Neutrophil (primary cell): ENCODE data around the gene IGSF5.

ENCODE experiments used
- H3K27ac ChIP-seq: fragments of 200-600 bp; sonication (generic); 2 replicates; pipeline ENCODE4 v1.5.1; 2016; ENCODE audit warnings: mild to moderate bottlenecking, moderate library complexity
- H3K27me3 ChIP-seq: fragments of 200-600 bp; sonication (generic); 2 replicates; pipeline ENCODE4 v1.6.0; 2016; ENCODE audit warnings: mild to moderate bottlenecking
- H3K36me3 ChIP-seq: fragments of 200-600 bp; sonication (generic); 2 replicates; pipeline ENCODE4 v1.5.1; 2017
- H3K4me1 ChIP-seq, 2 experiments: fragments of 200-600 bp in 1 of 2; sonication (generic) in 1 of 2; 1 replicate in 1 of 2; 2 replicates in 1 of 2; pipeline versions ENCODE4 v1.5.1 to v1.6.1; 2013 to 2016; ENCODE audit warnings: low read depth in 1 of 2, low read length in 1 of 2, mild to moderate bottlenecking in 1 of 2, moderate library complexity in 1 of 2; ENCODE audit not compliant: control insufficient read depth in 1 of 2, insufficient read depth in 1 of 2
- H3K4me3 ChIP-seq, 2 experiments: fragments of 200-600 bp in 1 of 2; sonication (generic) in 1 of 2; 1 replicate in 1 of 2; 2 replicates in 1 of 2; pipeline ENCODE4 v1.5.1; 2013 to 2016; ENCODE audit warnings: low read depth in 1 of 2, low read length in 1 of 2, mild to moderate bottlenecking in 1 of 2, moderate library complexity in 1 of 2
- H3K9me3 ChIP-seq: fragments of 200-600 bp; sonication (generic); 2 replicates; pipeline ENCODE4 v1.5.1; 2016
- TF ChIP-seq, protein P1 (sequence below): fragments of 200-600 bp; sonication (generic); IDR thresholded peaks from 2 replicates; pipeline ENCODE4 v1.5.1; 2016; ENCODE audit warnings: antibody characterized with exemption

Gene IGSF5

GRCh38 chr21:39707316-39707715, 37.7 kb upstream of the IGSF5 start:
- no peak overlapping the region for H3K27ac ChIP-seq
- TF ChIP-seq, protein P1, sequence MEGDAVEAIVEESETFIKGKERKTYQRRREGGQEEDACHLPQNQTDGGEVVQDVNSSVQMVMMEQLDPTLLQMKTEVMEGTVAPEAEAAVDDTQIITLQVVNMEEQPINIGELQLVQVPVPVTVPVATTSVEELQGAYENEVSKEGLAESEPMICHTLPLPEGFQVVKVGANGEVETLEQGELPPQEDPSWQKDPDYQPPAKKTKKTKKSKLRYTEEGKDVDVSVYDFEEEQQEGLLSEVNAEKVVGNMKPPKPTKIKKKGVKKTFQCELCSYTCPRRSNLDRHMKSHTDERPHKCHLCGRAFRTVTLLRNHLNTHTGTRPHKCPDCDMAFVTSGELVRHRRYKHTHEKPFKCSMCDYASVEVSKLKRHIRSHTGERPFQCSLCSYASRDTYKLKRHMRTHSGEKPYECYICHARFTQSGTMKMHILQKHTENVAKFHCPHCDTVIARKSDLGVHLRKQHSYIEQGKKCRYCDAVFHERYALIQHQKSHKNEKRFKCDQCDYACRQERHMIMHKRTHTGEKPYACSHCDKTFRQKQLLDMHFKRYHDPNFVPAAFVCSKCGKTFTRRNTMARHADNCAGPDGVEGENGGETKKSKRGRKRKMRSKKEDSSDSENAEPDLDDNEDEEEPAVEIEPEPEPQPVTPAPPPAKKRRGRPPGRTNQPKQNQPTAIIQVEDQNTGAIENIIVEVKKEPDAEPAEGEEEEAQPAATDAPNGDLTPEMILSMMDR: no peak
- no peaks in the 10 kb centered on the region for H3K4me1 ChIP-seq
- no peak overlapping the region for H3K4me3 ChIP-seq
- no peaks in the 10 kb centered on the region for H3K27me3 ChIP-seq
- H3K9me3 ChIP-seq: no peaks in the 10 kb centered on the region
- no peaks in the 10 kb centered on the region for H3K36me3 ChIP-seq

GRCh38 chr21:39710866-39711265, 34.1 kb upstream of the IGSF5 start:
- Histone ChIP-seq H3K36me3 (no peaks in the 10 kb centered on the region), H3K27me3 (no peaks in the 10 kb centered on the region), H3K4me3 (no peak overlapping the region), H3K4me1 (no peaks in the 10 kb centered on the region), H3K9me3 (no peaks in the 10 kb centered on the region), H3K27ac (no peak overlapping the region)
- TF ChIP-seq, protein P1: no peak

GRCh38 chr21:39712273-39712672, 32.7 kb upstream of the IGSF5 start:
- TF ChIP-seq, protein P1: no peak
- Histone ChIP-seq H3K4me1 (no peaks in the 10 kb centered on the region), H3K36me3 (no peaks in the 10 kb centered on the region), H3K27me3 (no peaks in the 10 kb centered on the region), H3K9me3 (no peaks in the 10 kb centered on the region), H3K4me3 (no peak overlapping the region), H3K27ac (no peak overlapping the region)

DNA sequence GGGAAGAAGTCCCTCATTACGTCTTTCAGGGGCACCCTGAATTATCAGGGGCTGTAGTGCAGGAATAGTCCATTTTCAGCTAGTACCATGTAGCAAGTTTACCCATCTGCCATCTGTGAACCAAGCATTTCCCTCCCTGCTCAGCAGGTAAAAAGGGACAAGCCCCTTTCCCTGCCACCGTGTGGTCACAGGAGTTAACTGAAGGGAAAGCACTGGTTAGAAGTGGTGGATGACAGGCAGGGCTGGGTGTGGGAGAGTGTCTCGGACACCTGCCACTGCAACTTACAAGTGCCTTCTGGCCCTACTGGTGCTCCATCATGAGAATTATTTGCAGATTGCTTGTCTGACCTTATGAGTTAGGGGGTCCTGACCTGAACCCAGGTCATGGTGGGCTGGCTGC, 32.0 kb upstream of the IGSF5 start:
- Histone ChIP-seq H3K36me3 (no peaks in the 10 kb centered on the region), H3K9me3 (no peaks in the 10 kb centered on the region), H3K27ac (no peak overlapping the region), H3K4me1 (no peaks in the 10 kb centered on the region), H3K4me3 (no peak overlapping the region), H3K27me3 (no peaks in the 10 kb centered on the region)
- TF ChIP-seq, protein P1: no peak

- TF ChIP-seq, protein P1: no peak
- H3K36me3 ChIP-seq: no peaks in the 10 kb centered on the region
- H3K4me3 ChIP-seq: no peak overlapping the region
- H3K4me1 ChIP-seq: no peaks in the 10 kb centered on the region
- no peaks in the 10 kb centered on the region for H3K27me3 ChIP-seq
- no peak overlapping the region for H3K27ac ChIP-seq
- no peaks in the 10 kb centered on the region for H3K9me3 ChIP-seq
Observed at GRCh38 chr21:39713905-39714304, 31.1 kb upstream of the IGSF5 start.

DNA sequence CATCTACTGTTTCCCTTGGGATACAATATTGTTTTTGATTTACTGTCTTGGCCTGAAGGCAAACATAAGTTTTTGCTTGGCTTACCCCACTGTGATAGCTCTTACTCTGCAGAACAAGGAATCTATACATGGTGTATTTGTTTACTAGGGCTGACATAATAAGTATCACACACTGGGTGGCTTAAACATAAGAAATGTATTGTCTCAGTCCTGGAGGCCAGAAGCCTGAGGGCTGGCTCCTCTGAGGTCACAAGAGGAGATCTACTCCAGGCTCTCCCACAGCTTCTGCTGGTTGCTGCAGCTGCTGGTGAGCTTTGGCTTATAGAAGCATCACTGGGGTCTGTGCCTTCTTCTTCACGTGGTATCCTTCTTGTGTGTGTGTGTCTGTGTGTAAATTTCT, 30.7 kb upstream of the IGSF5 start:
- Histone ChIP-seq H3K4me1 (no peaks in the 10 kb centered on the region), H3K36me3 (no peaks in the 10 kb centered on the region), H3K9me3 (no peaks in the 10 kb centered on the region)

More for the DNA sequence above, 30.7 kb upstream of the IGSF5 start:
- Histone ChIP-seq H3K27me3 (no peaks in the 10 kb centered on the region), H3K4me3 (no peak overlapping the region), H3K27ac (no peak overlapping the region)
- TF ChIP-seq, protein P1: no peak
